HG03135 (cell line): ENCODE results near the gene BLVRA.
"Not testable (repeated sequence)": the region's sequence is repeated elsewhere in the genome, so short reads cannot be mapped to it uniquely, and the experiment has no call there.

Source experiments
- ATAC-seq: cut with Tn5 transposase; IDR thresholded peaks from one replicate; pipeline ENCODE4 v1.9.1; 2021; ENCODE audit warnings: mild to moderate bottlenecking, moderate library complexity; ENCODE audit not compliant: unreplicated experiment

BLVRA gene

DNA sequence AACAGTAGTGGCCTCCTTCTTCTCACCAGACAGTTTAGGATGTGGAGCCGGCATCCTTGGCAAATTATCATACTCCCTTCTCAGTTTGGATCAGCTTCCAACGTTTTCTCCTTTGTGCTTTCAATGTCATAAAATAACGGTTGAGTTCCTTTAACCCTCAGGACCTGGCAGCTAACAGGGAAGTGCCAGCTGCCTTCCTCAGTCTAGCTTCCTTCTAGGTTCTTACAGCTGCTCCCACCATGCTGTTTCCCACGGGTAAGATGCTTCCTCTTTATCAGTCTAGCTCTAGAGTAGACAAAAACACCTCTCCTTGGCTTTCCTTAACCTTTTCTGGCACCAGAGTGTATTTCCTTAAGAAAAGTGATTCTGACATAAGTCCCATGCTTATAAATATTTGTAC is 33.2 kb downstream of the BLVRA start:
- no peak for ATAC-seq

DNA sequence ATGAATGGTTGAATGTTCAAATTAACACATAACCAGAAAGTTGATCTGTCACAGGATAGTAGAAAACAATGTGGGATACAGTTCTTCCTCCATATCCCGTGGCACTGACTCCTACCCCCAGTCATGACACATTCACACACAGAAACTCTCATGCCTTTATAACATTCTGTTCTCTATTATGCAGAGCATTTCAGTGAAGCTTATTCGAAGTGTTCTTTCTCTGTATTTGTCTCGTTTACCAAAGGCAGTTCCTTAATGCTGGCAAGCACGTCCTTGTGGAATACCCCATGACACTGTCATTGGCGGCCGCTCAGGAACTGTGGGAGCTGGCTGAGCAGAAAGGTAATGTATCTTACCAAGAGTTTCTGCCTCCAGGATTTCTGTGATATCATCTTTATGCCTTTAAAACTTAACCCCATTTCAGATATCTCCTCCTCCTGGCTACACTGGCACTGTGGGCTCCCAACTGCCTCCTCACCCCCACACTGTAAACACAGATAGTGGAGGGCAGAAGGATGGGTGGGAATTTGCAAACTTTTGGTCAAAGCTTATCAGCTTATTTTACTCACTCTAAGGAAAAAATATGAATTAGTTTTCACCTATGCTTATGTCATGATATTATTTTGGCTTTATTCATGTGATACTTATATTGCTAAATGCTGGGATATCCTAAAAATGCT is 34.1 kb downstream of the BLVRA start:
- ATAC-seq: no peak

DNA sequence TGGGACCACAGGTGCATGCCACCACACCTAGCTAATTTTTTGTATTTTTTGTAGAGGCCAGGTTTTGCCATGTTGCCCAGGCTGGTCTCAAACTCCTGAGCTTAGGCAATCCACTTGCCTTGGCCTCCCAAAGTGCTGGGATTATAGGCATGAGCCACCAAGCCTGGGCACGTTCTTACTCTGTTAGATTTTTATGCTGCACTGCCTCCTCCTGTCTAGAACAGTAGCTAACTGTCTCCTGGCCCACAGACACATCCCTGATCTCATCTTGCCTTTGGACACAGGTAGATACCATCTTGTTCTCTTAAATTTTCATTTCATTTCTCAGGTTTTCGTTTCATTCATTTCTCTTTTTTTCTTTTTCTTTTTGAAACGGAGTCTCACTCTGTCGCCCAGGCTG is 41.1 kb downstream of the BLVRA start:
- no peak for ATAC-seq

DNA sequence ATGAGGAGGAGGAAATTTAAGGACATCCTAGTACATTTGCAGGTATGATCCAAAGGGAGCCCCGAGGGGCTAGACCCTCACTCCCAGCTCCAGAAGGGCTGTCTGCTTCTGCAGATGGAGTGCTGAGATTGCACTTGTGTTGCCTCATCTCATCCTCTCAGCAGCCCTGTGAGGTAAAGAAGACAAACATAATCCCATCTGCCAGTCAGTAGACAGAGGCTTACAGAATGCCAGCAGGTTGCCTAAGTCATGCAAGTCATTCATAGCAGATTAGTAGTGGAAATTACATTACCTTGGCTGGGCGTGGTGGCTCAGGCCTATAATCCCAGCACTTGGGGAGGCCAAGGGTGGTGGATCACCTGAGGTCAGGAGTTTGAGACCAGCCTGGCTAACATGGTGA is 45.4 kb downstream of the BLVRA start:
- no peak for ATAC-seq

DNA sequence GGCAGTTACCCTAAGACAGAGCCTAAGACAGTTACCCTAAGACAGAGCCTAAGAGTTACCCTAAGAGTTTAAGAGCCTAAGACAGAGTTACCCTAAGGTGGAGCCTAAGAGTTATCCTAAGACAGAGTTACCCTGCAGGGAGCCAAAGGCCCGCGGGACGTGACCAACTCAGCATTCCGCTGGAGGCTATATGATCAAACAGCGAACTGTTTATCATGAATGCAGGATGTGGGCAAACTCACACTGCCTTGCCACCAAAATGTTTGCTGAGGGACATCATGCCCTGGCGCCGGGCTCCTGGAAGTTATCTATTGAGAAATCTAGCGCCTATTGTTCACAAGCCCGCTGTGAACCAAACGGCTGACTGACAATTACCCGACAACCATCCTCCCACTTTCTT is 49.9 kb downstream of the BLVRA start:
- no peak for ATAC-seq

DNA sequence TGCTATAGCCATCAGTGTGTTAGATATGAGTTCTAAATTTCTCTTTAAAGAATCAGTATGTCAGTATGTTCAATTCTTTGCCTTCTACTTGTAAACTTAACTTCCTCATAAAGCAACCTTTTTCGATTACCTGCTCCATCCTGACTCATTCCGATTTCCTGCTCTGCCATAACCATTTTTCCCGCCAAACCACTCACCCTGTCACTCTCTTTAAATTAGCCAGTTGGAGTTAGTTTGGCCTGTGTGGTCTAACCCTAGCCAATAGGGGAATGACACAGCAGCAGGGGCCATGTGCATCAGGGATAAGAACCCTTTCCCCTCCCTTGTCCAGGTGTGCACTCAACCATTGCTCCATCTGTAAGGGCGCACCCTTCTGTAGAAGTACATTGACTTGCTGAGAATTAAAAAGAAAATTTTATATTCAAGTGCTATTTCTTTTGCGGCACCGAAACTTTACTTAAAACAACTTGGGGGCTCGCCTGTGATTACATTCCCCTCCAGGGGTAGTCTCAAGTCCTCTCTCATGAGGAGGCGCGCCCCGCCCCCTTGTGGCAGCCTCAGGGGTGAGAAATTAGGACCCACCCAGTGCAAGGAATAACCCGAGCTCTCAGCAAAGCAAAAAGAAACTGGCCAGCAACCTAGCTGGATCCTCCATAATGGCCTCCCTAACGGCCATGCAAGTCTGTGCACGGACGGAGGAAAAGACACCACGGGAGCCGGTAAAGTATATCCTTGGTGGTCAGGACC is 51.9 kb downstream of the BLVRA start:
- ATAC-seq: not testable (repeated sequence)

DNA sequence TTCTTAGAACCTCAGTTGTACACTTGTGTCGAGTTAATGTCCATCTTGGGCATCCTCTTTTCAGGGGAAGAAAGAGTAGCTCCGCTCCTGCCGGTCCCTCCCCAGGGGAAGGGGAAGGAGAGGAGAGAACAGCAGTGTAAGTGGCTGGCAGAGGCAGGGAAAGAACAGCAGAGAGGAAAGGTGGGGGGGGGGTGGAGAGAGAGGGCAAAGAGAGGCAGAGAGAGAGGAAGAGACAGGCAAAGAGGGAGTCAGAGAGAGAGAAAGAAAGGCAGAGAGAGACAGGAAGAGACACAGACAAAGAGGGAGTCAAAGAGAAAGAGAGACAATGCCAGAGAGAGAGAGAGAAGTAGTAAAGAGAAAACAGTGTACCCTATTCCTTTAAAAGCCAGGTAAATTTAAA is 56.9 kb downstream of the BLVRA start:
- ATAC-seq: no peak

DNA sequence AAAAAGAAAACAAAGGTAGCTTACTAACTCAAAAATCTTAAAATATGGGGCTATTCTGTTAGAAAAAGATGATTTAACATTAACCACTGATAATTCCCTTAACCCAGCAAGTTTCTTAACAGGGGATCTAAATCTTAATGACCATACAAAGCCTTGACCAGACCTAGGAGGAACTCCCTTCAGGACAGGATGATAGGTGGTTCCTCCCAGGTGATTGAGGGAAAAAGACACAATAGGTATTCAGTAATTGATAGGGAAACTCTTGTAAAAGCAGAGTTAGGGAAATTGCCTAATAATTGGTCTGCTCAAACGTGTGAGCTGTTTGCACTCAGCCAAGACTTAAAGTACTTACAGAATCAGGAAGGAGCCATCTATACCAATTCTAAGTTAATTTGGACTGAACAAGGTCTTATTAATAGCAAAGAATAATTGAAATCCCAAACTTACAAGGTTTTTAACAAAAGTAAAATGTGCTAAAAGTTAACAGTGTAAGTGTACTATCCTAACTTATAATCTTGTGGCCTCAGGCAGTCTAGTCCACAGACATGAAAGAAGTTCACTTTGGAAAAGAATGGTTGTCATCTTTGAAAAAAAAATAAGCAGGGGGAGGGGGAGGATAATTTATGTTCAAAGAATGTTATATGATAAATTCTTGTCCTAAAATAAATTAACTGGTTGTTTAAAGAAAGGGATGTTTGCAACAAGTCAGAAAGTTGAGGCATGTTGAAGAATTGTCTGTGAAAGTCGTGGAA is 57.7 kb downstream of the BLVRA start:
- not testable (repeated sequence) for ATAC-seq

DNA sequence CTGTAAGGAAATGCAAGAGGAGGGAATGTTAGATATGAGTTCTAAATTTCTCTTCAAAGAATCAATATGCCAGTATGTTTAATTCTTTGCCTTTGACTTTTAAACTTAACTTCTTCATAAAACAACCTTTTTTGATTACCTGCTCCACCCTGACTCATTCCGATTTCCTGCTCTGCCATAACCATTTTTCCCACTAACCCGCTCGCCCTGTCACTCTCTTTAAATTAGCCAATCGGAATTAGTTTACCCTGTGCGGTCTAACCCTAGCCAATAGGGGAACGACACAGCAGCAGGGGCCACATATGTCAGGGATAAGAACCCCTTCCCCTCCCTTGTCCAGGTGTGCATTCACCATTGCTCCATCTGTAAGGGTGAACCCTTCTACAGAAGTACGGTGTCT is 64.9 kb downstream of the BLVRA start:
- ATAC-seq: not testable (repeated sequence)

DNA sequence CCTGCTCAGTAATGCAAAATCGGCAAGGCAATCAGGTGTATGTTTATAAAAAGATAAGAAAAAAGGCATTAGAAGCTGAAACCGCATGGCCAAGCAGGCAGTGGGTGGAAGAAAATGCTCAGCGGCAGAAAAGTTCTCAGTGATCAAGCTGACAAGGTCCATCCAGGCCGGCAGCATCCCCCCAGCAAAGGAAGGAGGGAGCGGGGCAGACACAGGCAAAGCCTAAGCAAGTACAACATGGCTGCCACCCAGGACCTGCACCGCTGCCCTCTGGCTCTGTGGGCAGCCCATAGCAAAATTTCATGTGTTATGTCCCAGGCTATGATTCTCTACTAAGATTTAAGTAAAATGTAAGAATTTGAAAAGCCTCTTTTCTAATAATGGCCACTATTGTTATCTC is 65.5 kb downstream of the BLVRA start:
- no peak for ATAC-seq

DNA sequence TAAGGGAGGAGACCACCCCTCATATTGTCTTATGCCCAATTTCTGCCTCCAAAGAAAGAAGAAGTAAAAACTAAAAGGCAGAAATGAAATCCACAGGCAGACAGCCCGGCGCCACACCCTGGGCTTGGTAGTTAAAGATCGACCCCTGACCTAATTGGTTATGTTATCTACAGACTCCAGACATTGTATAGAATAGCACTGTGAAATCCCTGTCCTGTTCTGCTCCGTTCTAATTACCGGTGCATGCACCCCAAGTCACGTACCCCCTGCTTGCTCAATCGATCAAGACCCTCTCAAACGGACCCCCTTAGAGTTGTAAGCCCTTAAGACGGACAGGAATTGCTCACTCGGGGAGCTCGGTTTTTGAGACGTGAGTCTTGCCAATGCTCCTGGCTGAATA is 66.0 kb downstream of the BLVRA start:
- ATAC-seq: not testable (repeated sequence)

DNA sequence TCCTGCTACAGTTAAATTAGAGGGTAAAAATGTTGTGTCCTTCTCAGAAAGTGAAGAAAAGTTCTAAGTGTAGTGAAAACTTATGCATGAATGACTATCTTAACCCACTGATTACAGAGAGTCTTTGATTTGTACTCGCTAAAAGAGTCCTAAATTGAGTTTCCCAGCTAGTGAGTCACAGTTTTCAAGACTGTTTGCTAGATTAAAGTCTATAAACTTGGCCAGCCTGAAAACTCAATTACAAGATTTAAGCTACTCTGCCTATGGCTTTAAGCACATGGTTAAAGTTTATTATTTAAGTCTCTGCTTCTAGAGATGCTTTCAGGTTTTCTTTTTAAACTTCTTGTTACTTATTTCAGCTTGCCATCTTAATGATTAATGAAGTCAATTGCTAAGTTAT is 66.5 kb downstream of the BLVRA start:
- ATAC-seq: no peak

DNA sequence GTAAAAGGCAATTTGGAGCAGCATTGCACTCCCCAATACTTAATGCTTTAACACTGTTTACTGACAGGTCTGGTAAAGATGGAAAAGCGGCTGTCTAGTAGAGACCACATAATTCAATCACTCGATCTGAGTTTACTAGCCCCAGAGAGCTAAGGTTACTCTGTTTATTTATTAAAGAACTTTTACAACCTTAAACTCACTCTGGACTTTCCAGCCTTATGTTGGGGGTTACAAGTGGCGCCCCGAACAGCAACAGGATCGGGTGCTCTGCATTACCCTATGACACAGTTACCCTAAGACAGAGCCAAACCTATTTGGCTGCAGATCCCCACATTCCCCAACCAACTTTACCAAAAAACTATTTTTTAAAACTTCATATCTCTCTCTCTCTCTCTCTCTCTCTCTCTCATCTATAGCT is 66.9 kb downstream of the BLVRA start:
- no peak for ATAC-seq

DNA sequence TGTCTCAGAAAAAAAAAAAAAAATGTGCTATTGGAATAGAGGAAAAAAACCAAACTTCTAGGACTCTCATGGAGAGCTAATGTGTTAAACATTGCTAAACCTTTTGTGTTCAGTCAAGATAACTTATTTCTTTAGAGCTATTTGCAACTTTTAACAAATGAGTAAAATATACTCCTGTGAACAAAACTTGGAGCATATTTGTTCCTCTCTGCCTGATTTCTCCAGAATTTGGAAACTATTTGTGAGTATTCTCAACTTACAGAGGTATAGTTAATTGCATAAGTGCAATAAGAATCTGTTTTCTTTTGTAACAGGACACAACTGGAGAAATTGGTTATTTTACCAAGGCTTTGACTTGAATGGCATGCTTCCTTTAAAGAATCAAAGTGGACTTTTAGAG is 72.4 kb downstream of the BLVRA start:
- ATAC-seq: not testable (repeated sequence)

DNA sequence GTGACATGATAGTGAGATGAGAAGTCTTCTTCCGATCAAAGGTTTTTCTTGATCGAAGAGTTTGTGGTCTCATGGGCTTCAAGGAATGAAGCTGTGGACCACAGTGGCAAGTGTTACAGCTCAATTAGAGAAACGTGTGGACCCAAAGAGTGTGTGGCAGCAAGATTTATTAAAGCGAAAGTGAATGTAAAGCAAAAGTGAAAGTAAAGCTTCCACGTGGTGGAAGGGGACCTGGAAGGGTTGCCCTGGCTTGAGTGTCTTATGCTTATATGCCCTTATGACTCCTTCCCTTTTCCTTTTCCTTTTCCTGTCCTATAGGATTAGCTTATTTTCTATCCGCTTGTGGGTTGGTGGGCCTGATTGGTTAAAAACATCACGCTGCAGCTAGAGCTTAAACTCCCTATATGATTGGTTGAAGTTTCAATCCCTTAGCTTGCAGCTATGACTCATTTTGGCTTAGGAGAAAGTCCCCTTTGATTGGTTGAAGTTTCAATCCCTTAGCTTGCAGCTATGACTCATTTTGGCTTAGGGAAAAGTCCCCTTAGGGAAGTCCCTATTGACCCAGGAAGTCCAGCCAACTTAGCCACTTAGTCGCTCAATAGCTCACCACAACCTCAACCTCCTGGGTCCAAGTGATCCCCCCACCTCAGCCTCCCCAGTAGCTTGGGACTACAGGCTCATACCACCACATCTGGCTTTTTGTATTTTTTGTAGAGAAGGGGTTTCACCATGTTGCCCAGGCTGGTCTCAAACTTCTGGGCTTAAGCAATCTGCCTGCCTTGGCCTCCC is 76.2 kb downstream of the BLVRA start:
- peak; percentile 44 for ATAC-seq

DNA sequence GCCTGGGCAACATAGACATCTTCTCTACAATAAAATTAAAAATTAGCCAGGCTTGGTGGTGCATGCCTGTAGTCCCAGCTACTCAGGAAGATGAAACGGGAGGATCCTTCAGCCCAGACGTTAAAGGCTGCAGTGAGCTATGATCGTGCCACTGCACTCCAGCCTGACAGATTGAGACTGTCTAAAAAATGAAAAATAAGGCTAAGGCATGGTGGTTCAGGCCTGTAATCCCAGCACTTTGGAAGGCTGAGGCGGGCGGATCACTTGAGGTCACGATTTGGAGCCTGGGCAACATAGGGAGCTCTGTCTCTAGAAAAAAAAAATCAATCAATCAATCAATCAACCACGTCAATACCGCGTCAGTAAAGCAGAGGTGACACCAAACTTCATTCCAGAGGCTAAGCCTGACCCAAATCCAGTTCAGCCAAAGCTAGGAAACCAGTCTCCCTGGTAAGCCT is 79.8 kb downstream of the BLVRA start:
- ATAC-seq: peak; percentile 2

DNA sequence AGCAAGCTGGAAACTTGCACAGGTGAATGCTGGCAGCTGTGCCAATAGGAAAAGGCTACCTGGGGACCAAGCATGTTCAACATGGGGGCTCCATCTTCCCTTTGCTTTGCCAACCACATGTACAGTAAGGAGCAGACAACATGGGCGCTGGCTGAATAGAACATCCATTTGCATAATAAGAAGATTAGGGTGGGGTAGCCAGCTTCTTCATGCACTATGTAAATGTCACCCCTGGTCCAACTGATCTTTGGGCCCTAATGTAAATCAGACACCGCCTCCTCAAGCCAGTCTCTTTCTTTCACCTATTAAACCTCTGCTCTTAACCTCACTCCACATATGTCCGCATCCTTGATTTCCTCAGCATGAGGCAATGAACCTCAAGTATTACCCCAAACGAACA is 84.8 kb downstream of the BLVRA start:
- no peak for ATAC-seq

DNA sequence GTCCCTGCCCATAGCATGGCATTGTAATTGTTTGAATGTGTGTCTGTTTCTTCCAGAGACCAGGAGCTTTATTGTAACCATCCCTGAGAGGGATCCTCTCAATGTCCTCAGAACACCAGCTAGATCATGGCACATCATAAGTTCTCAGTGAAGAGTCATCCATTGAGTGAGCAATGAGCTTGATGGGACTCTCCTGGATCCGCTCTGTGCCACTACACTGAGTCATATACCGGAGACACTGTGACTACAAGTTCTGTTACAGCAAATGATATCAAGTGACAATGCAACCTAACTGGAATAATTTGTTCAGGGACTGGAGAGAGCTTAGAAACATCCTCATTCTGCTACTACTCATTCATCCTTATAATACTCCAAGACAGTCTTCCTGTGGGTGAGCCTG is 85.8 kb downstream of the BLVRA start:
- no peak for ATAC-seq

DNA sequence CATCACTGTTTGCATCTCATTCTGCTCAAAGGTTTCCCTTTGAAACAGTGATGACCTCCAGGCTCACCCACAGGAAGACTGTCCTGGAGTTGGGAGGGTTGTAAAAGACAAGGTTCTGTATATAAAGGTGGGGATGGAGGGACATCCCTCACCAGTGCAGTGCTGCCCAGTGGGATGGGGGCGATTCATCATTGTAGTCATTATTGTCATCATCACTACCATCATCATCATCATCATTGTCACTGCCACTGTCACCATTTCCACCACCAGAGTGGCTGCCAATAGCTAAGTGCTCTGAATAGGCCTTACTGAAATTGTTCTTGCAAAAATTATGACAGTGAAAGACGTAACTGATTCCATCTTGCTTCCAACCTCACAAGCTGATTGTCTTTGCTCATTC is 86.2 kb downstream of the BLVRA start:
- no peak for ATAC-seq

DNA sequence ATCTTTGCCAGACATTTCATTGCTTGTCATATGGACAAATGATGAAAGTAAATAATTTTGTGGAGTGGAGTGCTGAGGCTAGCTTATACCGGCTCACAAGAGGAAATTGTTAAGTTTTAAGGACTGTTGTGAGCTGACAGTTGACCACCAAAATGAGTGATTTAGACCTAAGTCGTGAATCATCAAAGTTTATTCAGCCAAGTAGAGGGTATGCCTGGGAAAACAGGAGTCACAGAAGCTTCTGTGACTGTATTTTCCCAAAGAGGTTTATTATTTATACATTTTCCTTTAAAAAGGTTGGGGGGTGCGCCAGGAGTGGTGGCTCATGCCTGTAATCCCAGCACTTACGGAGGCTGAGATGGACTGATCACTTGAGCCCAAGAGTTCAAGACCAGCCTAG is 89.0 kb downstream of the BLVRA start:
- ATAC-seq: no peak

DNA sequence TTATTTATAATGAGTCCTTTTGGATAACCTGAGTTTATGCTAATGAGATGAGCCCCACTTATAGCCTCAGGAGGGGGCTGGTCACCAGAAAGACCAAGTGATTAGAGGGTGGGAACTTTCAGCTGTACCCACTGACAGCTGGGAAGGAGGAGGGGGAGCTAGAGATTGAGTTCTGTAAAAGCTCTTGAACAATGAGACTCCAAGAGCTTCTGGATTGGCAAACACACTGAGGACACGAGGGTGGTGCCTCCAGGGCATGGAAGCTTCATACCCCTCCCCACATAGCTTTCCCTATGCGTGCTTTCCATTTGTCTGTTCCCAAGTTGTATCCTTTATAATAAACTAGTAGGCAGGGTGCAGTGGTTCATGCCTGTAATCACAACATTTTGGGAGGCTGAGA is 90.6 kb downstream of the BLVRA start:
- ATAC-seq: no peak
